ENCODE measurements around the gene SLC29A1. TPM values are rescaled to one million over a fixed set of nuclear protein-coding genes. Genes with fewer than 3 reads are reported as not detected.
"Not testable (repeated sequence)": the region's sequence is repeated elsewhere in the genome, so short reads cannot be mapped to it uniquely, and the experiment has no call there.

The SLC29A1 gene
- total and polyA plus RNA-seq, 5 donors = 63.2 to 177 (median 138) TPM

- intact Hi-C loops (cut with DNase I) = no loop called here
- no peak for DNase-seq
- no peak for ATAC-seq
- WGBS = 96% methylated on average over 4 of the region's 4 CpGs
- Histone ChIP-seq H3K9me3 (ENCODE audit: control insufficient read depth, low read length) (no peaks in the 10 kb centered on the region), H3K27me3 (ENCODE audit: control insufficient read depth, insufficient read depth) (no peaks in the 10 kb centered on the region), H3K4me1 (ENCODE audit: control insufficient read depth, insufficient read depth, low read length) (peaks cover 5% of the 10 kb centered on the region), H3K27ac (ENCODE audit: low read length) (no peak overlapping the region), H3K4me3 (ENCODE audit: low read length) (no peak overlapping the region)
These were observed 42.5 kb upstream of the SLC29A1 start for GRCh38 chr6:44180886-44181285.

GRCh38 chr6:44181784-44182183 lies 41.6 kb upstream of the SLC29A1 start:
- intact Hi-C loops (cut with DNase I) = not testable (repeated sequence)

GRCh38 chr6:44182911-44183390 lies 40.4 kb upstream of the SLC29A1 start:
- Histone ChIP-seq H3K4me1 (ENCODE audit: control insufficient read depth, insufficient read depth, low read length) (no peaks in the 10 kb centered on the region), H3K9me3 (ENCODE audit: control insufficient read depth, low read length) (no peaks in the 10 kb centered on the region), H3K27ac (ENCODE audit: low read length) (no peak overlapping the region), H3K4me3 (ENCODE audit: low read length) (no peak overlapping the region), H3K27me3 (ENCODE audit: control insufficient read depth, insufficient read depth) (no peaks in the 10 kb centered on the region)
- intact Hi-C loops (cut with DNase I) = no loop called here
- 95% methylated on average over 4 of the region's 4 CpGs for WGBS
- DNase-seq (no peak), ATAC-seq (no peak)

More at GRCh38 chr6:44181784-44182183, 41.6 kb upstream of the SLC29A1 start:
- not testable (repeated sequence) for H3K27ac ChIP-seq (ENCODE audit: low read length); H3K9me3 ChIP-seq (ENCODE audit: control insufficient read depth, low read length); H3K27me3 ChIP-seq (ENCODE audit: control insufficient read depth, insufficient read depth); ATAC-seq; H3K4me3 ChIP-seq (ENCODE audit: low read length); DNase-seq; H3K4me1 ChIP-seq (ENCODE audit: control insufficient read depth, insufficient read depth, low read length)

GRCh38 chr6:44183783-44184182 lies 39.6 kb upstream of the SLC29A1 start:
- ATAC-seq (no peak), DNase-seq (no peak)
- no peaks in the 10 kb centered on the region for H3K4me1 ChIP-seq (ENCODE audit: control insufficient read depth, insufficient read depth, low read length)
- WGBS = 65% methylated on average over 9 of the region's 9 CpGs
- H3K9me3 ChIP-seq (ENCODE audit: control insufficient read depth, low read length) = no peaks in the 10 kb centered on the region
- no peaks in the 10 kb centered on the region for H3K27me3 ChIP-seq (ENCODE audit: control insufficient read depth, insufficient read depth)
- intact Hi-C loops (cut with DNase I) = no loop called here
- H3K27ac ChIP-seq (ENCODE audit: low read length) = no peak overlapping the region
- no peak overlapping the region for H3K4me3 ChIP-seq (ENCODE audit: low read length)

GRCh38 chr6:44185356-44185755 lies 38.0 kb upstream of the SLC29A1 start:
- H3K4me3 ChIP-seq (ENCODE audit: low read length); H3K27me3 ChIP-seq (ENCODE audit: control insufficient read depth, insufficient read depth); intact Hi-C loops (cut with DNase I); H3K4me1 ChIP-seq (ENCODE audit: control insufficient read depth, insufficient read depth, low read length); DNase-seq; ATAC-seq; H3K9me3 ChIP-seq (ENCODE audit: control insufficient read depth, low read length); H3K27ac ChIP-seq (ENCODE audit: low read length): not testable (repeated sequence)
- WGBS = 84% methylated on average over 7 of the region's 7 CpGs

GRCh38 chr6:44185953-44186634 lies 37.3 kb upstream of the SLC29A1 start:
- ATAC-seq (peak in 1 of 2 donors; percentile 58), DNase-seq (no peak)
- H3K27ac ChIP-seq (ENCODE audit: low read length) = peak overlapping the region; percentile 16
- no peaks in the 10 kb centered on the region for H3K9me3 ChIP-seq (ENCODE audit: control insufficient read depth, low read length)
- no peaks in the 10 kb centered on the region for H3K4me1 ChIP-seq (ENCODE audit: control insufficient read depth, insufficient read depth, low read length)
- intact Hi-C loops (cut with DNase I) = no loop called here
- WGBS = 37% methylated on average over 9 of the region's 9 CpGs
- H3K27me3 ChIP-seq (ENCODE audit: control insufficient read depth, insufficient read depth) = no peaks in the 10 kb centered on the region
- no peak overlapping the region for H3K4me3 ChIP-seq (ENCODE audit: low read length)

- Histone ChIP-seq H3K4me1 (ENCODE audit: control insufficient read depth, insufficient read depth, low read length) (no peaks in the 10 kb centered on the region), H3K27ac (ENCODE audit: low read length) (no peak overlapping the region), H3K9me3 (ENCODE audit: control insufficient read depth, low read length) (no peaks in the 10 kb centered on the region), H3K4me3 (ENCODE audit: low read length) (no peak overlapping the region), H3K27me3 (ENCODE audit: control insufficient read depth, insufficient read depth) (no peaks in the 10 kb centered on the region)
- whole genome bisulfite sequencing = 67% methylated on average over 7 of the region's 7 CpGs
- DNase-seq (no peak), ATAC-seq (peak; percentile 83 to 90)
- intact Hi-C loops (cut with DNase I) = no loop called here
These were observed 36.8 kb upstream of the SLC29A1 start for GRCh38 chr6:44186635-44187025.

- no peak for DNase-seq
- Histone ChIP-seq H3K27me3 (ENCODE audit: control insufficient read depth, insufficient read depth) (no peaks in the 10 kb centered on the region), H3K4me1 (ENCODE audit: control insufficient read depth, insufficient read depth, low read length) (no peaks in the 10 kb centered on the region), H3K27ac (ENCODE audit: low read length) (no peak overlapping the region), H3K9me3 (ENCODE audit: control insufficient read depth, low read length) (no peaks in the 10 kb centered on the region), H3K4me3 (ENCODE audit: low read length) (no peak overlapping the region)
- 89% methylated on average over 2 of the region's 2 CpGs for WGBS
- ATAC-seq = no peak
- intact Hi-C loops (cut with DNase I) = no loop called here
These were observed 34.6 kb upstream of the SLC29A1 start for GRCh38 chr6:44188819-44189218.

GRCh38 chr6:44189257-44189656 lies 34.1 kb upstream of the SLC29A1 start:
- Histone ChIP-seq H3K9me3 (ENCODE audit: control insufficient read depth, low read length) (no peaks in the 10 kb centered on the region), H3K4me3 (ENCODE audit: low read length) (no peak overlapping the region), H3K27ac (ENCODE audit: low read length) (no peak overlapping the region), H3K27me3 (ENCODE audit: control insufficient read depth, insufficient read depth) (no peaks in the 10 kb centered on the region), H3K4me1 (ENCODE audit: control insufficient read depth, insufficient read depth, low read length) (no peaks in the 10 kb centered on the region)
- ATAC-seq (no peak), DNase-seq (no peak)
- WGBS = 75% methylated on average over 2 of the region's 2 CpGs
- intact Hi-C loops (cut with DNase I) = no loop called here

- intact Hi-C loops (cut with DNase I) = no loop called here
- Histone ChIP-seq H3K9me3 (ENCODE audit: control insufficient read depth, low read length) (no peaks in the 10 kb centered on the region), H3K4me3 (ENCODE audit: low read length) (no peak overlapping the region), H3K27ac (ENCODE audit: low read length) (no peak overlapping the region), H3K27me3 (ENCODE audit: control insufficient read depth, insufficient read depth) (no peaks in the 10 kb centered on the region), H3K4me1 (ENCODE audit: control insufficient read depth, insufficient read depth, low read length) (no peaks in the 10 kb centered on the region)
- no peak for ATAC-seq
- DNase-seq = no peak
- 32% methylated on average over 2 of the region's 2 CpGs for WGBS
These were observed 32.7 kb upstream of the SLC29A1 start for GRCh38 chr6:44190715-44191114.

- 40% methylated on average over 10 of the region's 10 CpGs for WGBS
- Histone ChIP-seq H3K27me3 (ENCODE audit: control insufficient read depth, insufficient read depth) (no peaks in the 10 kb centered on the region), H3K9me3 (ENCODE audit: control insufficient read depth, low read length) (no peaks in the 10 kb centered on the region), H3K4me3 (ENCODE audit: low read length) (peak overlapping the region; percentile 1), H3K4me1 (ENCODE audit: control insufficient read depth, insufficient read depth, low read length) (no peaks in the 10 kb centered on the region), H3K27ac (ENCODE audit: low read length) (no peak overlapping the region)
- DNase-seq = no peak
- ATAC-seq = peak; percentile 79 to 94
- intact Hi-C loops (cut with DNase I) = no loop called here
These were observed 30.9 kb upstream of the SLC29A1 start for GRCh38 chr6:44192428-44193041.

All from right cardiac atrium (tissue), 5 donors.